MV-4-11 (cell line): ENCODE measurements around the gene CDK18.

Experiments used
- DNase-seq: peaks from one replicate; lab custom pipeline; 2025; lab: John Stamatoyannopoulos, UW

Gene CDK18

DNA sequence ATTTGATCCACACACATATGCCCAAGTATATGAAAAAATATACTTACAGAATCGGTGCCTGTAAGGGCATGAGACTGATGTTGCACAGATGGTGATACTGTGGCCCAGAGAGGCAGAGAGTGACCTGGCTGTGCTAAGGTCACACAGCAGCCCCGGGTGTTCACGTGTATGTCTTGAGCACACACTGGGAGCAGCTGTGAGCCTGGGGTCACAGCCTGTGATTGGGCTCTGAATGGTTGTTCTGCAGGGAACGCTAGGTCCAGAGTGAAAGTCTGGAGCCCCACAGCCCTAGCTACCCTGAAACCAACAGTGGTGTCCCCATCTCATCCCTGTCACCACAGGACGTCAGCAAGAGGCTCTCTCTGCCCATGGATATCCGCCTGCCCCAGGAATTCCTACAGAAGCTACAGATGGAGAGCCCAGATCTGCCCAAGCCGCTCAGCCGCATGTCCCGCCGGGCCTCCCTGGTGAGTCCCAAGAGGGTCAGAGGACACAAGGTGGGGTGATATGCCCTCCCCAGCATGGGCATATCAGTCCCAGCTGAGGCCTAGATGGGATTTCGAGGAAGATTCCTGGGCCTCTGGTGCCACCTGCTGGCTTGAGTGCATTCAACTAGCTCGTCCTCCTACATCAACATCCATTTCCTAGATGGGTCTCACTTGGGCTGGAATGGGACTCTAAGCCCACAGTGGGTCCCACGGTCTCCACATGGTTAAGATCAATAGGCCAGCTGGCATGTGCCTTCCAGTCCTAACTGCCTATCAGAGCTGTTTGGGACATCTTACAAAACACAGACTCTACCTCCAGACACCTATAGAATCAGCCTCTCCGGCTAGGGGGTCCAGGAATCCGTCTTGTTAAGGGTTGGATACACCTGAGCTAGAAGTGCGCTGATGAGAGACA lies 19.7 kb downstream of the CDK18 start:
- DNase-seq = peak; percentile 51

DNA sequence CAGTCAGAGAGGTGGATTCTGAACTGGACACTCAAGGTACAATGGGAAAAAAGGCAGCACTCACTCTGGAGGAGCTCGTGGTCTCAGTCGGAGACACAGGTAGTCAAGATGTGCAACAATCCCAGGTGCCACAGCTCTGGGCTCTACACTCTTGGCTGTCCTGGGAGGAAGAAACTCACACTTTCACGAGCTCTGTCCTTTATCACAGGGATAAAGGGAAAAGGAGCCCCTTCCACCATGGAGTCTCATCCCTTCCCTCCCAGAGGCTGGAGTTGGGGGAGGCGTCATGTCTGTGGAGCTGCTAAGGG lies 20.3 kb downstream of the CDK18 start:
- no peak for DNase-seq

GRCh38 chr1:205525495-205526285 lies 21.2 kb downstream of the CDK18 start:
- no peak for DNase-seq

GRCh38 chr1:205526431-205526830 lies 22.0 kb downstream of the CDK18 start:
- no peak for DNase-seq

DNA sequence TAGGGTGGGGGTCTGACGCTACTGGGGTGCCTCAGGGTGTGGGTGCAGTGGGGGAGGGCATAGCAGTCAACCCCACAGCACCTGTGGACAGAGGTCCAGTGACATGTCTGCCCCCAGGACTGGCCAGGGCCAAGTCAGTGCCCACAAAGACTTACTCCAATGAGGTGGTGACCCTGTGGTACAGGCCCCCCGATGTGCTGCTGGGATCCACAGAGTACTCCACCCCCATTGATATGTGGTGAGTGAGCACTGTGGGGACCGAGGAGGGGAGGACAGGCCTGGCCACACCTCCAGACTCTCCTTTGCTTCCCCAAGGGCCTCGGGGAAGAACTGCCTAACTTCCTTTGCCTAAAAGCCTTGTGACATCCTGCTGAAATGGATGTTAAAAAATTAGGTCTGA lies 23.5 kb downstream of the CDK18 start:
- DNase-seq = no peak

GRCh38 chr1:205528446-205528886 lies 24.0 kb downstream of the CDK18 start:
- no peak for DNase-seq

- no peak for DNase-seq
Measured at GRCh38 chr1:205528887-205529825, 24.7 kb downstream of the CDK18 start.

DNA sequence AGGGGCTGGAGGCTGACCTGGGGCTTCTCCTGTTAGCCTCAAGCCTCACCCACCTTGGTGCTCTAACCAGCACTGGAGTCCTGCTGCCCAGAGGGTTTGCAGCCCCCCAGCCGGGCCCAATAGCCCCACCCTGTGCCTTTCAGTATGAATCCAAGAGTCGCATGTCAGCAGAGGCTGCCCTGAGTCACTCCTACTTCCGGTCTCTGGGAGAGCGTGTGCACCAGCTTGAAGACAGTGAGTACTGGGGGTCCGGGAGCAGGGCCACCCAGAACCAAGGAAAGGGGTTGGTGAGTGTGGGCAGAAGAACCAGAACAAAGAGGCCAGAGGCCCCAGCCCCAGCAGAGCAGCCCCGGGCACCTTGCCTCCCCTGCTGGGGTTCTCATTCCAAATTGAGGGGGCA lies 25.6 kb downstream of the CDK18 start:
- DNase-seq = no peak

DNA sequence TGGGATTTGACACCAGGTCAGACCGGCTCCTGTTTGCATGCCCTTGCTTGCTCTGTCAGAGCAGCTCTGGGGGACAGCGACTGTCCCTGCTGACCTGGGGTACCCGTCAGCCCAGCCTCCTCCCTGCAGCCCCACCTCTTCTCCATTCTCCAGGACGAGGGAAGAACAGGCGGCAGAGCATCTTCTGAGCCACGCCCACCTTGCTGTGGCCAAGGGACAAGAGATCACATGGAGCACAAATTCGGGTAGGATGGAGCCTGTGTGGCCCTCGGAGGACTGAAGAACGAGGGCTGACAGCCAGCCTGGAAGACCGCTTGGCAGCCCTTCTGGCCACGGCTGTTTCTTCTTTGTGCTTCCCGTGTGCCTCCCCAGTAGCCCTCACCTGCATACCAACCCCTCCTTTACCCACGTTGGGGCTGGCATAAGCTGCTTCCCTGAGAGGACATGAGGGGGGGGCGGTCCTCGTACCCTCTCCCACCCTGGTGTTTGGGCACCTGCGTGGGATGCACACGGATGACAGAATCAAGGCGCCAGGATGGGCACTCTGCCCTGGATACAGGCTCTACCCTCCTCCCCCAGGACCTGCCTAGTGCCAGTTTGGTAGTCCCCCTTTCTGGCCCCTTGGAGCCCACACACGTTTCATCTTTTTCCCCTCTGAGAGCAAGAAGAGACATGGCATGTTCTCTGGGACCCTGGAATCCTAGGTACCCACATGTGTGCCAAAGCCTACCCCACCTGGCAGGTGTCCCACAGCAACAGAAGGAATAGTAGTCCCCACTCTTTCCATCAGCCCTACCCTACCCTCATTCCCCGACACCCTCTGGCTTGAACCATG lies 26.9 kb downstream of the CDK18 start:
- DNase-seq = no peak

DNA sequence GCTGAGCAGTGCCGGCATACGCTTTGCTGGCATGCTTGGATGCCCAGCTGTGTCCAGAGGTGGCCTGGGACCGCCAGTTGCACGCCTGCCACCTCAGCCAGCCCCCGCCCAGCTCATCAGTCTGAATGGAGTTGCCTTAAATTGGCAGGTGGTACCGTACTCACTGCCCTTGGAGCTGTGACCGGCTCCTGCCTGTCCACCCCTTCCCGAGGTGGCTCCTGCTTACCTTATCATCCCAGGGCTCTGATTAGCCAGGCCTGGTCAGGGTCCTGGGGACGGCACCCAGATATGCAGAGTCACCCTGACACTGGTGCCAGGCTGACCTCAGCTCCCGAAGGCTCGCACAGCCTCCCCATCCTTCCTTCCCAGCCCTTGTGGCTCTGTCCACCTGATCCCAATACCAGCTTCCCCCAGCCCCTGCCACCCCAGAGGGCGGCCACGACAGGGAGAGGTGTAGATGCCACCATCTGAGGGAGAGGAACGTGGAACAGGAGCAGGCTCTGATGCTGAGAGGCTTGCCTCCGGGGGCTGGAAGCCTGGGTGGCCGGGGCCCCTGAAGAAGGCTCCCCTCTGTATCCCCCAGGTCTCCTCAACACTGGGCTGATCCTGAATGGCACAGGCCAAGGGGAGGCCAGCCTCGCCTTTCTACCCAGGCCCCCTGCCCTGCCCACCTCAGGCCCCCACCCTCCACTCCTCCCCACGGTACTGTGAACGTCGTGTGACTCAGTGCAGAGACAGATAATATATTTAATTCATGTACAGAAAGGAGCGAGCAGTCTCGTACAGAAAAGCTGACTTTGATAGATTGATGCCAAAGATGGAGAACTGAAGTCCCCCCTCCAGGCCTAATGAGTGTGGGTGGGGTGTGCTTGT lies 27.8 kb downstream of the CDK18 start:
- no peak for DNase-seq

DNA sequence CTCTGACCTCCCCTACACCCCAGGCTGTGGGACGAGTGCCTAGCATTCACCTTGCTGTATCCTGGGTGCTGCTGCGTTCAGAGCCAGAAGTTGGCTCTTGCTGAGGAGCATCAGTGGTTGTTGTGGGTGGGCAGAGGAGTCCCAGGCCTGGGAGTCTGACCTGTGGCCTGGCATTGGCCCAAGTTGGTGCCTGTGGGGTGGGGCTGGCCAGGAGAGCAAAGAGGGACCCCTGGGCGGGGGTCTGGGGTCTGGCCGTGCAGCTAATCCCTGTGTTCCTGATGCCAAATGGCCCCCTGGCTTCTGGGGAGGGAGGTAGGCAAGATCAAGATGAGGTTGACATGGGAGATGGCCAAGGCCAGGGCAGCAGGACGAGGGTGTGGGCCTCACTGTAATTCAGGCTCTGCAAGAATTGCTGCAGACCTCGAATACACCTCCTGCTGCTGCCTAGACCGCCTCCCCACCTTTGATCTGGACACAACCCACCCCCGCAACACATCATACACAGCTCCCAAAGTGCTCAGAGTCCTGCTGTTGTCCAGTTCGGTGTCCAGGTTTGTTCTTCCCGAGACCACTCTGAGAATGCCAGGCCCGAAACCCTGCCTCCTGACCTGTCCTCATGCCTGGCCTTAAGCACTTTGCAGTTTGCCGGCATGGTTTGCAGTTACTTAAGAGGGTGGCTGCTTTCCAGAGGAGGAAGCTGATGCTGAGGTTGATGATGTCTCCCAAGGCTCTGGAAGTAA lies 28.7 kb downstream of the CDK18 start:
- DNase-seq = no peak

DNA sequence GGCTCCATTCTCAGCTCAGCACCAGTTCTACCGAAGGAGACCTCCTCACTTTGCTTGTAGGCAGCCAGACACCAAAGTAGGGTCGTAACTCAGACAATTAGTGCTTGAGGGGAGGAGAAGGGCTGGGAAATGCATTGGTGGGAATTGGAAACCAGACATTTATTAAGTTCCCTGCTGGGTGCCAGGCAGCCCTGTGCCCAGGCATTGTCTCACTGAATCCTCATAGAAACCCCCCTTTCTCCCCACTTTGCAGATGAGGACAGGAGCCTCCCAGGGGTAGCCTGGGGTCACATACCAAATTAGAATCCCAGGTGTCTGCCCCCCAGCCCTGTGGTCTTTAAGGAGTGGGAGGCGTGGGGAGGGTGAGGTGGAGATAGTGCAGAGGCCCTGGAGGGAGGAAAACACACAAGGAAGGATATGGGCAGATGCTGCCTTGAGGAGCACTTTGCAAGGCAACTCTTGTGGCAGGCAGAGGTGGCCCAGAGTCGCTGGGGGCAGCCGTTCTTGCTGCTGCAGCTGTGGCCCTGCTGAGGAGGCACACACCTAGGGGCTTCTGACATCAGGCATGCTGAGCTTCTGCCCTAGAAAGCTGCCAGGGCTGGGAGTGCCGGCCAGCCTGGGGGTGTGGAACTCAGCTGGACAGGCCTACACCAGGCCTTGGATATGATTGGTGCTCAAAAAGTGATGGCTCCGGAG lies 29.4 kb downstream of the CDK18 start:
- DNase-seq = no peak

GRCh38 chr1:205534444-205534985 lies 30.0 kb downstream of the CDK18 start:
- no peak for DNase-seq

- DNase-seq = no peak
Measured at GRCh38 chr1:205535096-205535495, 30.6 kb downstream of the CDK18 start.

DNA sequence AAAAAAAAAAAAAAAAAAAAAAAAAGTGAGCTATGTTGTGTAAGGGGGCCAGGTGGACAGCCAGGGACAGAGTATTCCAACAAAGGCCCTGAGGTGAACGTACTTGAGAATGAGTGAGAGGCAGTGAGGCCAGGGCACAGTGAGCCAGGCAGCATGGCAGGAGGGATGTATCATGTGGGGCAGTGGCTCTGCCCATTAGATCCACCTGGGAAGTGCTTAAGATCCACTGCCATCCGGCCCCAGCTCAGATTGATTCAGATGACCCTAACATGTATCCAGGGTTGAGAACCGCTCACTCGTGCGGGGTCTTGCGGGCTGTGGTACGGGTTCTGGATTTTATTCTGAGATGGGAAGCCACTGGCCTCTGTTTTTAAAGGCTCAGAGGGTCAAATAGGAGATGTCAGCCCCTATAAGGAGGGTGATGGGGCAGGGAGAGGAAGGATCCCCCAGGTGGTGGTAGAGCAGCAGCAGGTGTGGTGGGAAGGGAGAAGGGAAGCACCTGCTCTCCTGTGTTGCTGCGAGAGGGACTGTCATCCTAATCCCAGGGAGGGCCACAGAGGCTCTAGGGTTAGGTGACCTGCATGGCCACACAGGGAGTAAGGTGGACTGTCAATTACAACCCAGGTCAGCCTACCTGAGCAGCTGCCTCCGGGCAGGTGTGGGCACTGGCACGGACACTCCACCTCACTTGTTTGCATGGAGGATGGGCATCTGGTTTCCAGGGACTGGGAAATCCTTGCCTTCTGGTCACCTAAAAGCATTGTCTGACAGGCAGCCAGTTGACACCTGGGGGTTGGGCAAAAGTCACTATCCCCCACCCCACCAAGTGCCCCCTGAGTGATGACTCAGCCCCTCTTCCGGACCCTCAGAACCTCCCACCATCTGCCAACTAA lies 31.6 kb downstream of the CDK18 start:
- DNase-seq = no peak

DNA sequence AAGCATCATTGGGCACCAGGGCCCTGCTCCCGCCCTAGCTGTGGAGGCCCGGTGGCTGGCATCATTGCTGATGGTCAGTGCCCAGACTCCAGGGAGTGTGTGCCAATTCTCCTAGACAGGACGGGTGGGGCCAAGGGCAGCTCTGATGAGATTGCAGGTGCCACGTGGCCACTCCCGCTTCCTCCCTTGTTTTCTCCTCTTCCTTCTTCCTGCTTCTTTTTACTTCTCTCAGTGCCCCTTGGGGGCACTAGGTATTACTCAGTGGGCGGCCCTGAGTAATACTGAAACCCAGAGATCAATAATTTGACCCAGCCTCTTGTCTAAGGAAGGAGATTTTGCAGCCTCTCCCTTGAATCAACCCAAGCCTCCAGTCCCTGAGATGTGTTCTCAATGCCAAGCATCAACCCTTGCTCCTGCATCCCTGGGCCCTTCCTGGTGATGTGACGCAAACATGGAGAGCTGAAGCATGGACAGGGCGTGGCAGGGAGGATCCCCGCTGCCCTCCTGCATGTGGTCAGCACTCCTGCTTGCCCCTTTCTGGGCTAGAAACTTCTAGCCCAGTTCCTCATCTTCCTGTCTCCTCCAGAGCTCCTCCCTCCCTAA lies 32.4 kb downstream of the CDK18 start:
- peak; percentile 20 for DNase-seq

DNA sequence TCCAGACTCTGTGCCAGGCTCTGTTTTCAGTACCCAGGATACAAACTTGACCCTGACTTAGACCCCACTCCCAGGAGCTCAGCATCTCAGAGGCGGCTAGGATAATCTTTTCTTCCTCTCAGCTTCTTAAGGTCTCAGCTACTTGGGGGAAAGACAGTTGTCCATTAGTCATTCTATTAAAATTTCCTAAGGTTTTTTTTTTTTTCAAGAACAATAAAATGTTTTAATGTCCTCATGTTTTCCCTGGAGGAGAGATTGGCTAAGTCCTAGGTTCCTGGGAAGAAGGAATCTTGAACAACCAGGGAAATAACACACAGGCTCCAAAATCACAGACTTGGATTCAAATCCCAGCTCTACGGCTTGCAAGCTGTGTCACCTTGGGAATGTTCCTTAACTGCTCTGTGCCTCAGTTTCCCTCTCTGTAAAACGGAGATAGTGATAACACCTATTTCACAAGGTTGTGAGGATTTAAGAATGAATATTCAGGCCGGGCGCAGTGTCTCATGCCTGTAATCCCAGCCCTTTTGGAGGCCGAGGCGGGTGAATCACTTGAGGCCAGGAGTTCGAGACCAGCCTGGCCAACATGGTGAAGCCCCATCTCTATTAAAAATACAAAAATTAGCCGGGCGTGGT lies 33.0 kb downstream of the CDK18 start:
- DNase-seq = no peak
